ENCODE data around the gene TRAPPC3.

TRAPPC3 gene

DNA sequence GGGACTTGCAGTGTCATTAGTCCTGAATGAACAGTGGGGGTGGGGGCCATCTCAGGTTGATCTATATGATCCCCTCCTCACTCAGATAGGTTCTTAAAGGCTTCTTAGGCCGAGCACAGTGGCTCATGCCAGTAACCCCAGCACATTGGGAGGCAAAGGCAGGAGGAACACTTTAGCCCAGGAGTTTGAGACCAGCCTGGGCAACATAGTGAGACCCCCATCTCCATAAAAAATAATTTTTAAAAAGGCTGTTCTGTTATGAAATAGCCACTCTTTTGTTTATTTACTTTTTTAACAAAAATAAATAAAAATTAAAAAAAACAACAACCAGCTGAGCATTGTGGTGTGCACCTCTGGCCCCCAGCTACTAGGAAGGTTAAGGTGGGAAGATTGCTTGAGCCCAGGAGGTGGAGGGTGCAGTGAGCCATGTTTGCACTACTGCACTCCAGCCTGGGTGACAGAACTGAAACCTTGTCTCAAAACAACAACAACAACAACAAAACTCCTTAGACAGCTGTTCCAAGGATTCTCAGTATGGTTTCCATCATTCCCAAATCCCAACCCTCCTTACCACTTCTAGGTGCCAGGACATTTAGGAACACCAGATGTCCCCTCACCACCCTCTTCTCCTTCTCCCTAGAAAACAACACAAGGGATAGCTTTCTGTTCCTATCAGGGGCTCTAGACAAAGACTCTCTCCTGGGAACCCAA lies 2.0 kb upstream of the TRAPPC3 start:
- no peak for DNase-seq

DNA sequence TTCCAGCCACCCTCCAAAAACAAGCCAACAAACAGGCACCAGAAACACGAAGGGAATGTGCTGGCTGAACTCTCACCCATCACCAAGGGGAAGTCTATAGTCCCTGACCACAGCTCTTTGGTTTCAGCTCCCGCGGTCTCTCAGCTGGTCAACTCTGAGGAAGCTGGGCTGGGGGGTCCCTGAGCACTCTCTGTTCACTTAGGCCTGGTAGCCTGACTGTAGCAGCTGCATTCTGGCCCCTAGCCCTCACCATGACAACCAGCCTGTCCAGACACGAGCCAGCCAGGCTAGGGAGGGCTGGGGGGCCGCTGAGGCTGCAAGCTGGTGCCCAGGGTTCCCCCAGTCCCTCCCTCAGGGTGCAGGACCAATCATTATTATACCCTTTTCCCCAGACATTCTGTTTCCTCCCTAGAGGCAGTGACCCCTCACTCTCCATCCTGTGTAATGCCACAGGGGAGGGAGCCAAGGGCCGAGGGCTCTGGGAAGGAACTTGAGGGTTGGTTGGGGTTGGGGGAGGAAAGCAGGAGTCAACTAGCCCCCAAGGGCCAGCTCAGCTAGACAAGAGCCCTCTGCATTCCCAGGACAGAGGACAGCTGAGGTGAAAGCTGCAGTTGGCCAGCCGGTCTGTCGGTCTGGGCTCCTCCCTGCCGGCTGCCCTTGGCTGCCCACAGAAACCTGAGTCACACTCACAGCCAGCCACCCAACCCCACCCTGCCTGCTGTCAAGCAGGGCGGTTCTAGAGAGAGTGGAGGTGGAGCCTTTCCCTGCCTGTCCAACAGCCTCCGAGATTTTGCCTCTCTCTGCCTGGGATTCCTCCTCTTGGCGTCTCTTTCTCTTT lies 1.2 kb upstream of the TRAPPC3 start:
- peak; percentile 92 for DNase-seq

DNA sequence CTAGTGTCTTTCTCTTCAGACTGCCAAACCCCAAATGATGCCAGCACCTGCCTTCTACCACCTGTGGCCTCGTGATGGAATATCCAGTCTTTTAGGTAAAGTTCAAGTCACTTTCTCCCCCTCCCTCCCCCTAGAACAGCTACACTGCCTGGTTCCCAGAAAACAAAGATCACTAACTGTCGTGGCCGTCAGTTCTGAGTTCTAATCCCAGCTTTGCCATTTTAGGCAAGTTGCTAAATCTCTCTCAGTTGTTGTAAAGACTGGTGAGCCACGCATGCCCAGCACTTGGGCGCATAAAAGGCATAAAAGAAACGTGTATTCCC lies 648 bp upstream of the TRAPPC3 start:
- DNase-seq, result no peak

DNA sequence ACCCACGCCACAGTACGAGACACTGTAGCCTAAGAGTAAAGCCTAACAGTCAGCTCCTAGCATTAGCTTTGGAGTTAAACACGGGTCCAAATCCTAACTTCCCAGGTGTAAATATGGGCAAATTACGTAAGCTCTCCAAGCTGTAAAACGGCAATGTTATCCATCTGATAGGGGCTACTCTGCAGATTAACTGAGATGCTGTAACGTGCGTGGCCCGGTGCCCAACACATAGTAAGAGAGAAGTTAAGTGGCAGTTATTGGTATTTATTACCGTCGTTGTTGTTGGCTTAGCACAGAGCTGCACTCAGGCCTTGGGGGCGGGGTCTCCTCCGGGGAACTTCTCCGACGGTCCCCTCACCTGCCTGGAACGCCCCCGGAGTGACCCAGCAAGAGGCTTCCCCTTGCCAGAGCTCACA lies 457 bp downstream of the TRAPPC3 start:
- no peak for DNase-seq

DNA sequence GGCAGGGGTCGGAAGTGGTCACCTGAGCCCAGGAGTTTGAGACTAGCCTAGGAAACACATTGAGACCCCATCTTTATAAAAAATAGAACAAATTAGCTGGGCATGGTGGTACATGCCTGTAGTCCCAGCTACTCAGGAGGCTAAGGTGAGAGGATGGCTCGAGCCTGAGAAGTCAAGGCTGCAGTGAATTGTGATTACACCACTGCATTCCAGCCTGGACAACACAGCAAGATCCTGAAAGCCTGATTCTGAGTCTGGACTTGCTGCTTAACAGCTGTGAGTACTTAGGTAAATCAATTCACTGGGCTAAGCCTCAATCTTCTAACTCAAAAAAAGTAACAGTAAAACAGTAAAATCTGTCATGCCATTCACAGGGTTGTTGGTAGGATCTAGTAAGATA lies 4.9 kb downstream of the TRAPPC3 start:
- DNase-seq, result no peak

DNA sequence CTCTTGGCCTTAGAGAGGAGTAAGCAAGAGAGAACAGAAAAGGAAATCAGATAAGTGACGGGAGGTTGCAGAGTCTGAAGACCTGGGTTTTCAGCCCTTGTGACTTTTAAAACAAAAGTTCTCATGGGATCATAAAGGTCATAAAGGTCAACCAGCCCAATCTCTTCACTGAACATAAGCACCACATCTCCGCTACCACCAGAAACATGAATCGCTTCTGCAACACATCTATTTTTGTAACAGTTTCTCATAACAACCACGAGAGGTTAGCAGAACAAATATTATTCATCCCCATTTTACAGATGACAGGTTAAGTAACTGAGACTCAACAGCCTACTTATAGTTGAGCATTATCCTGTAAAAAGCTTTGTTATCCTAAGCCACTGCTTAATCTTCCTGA lies 5.9 kb downstream of the TRAPPC3 start:
- no peak for DNase-seq

DNA sequence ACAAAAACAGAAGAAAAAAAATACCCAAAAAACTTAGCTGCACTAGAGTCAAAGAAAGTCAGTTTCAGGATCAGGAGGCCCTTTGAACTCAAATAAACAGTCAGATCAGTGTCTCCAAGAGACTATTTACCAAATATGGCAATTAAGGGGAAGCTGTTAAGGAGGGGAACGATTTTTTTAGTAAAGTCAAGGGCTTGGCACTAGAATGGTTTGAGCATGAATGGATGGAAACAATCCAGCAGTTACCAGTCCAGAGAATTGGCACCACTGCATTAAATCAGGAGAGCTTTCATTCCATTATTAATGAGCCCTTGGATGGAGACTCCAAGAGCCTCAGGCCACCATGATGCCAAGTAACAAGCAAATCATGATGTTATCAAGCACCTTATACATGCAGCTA lies 7.2 kb downstream of the TRAPPC3 start:
- DNase-seq, result no peak

- DNase-seq, result no peak
Observed at GRCh38 chr1:36139521-36139920, 9.8 kb downstream of the TRAPPC3 start.

- no peak for DNase-seq
Observed at GRCh38 chr1:36137776-36138175, 11.5 kb downstream of the TRAPPC3 start.

- no peak for DNase-seq
Observed at GRCh38 chr1:36137226-36137625, 12.1 kb downstream of the TRAPPC3 start.

DNA sequence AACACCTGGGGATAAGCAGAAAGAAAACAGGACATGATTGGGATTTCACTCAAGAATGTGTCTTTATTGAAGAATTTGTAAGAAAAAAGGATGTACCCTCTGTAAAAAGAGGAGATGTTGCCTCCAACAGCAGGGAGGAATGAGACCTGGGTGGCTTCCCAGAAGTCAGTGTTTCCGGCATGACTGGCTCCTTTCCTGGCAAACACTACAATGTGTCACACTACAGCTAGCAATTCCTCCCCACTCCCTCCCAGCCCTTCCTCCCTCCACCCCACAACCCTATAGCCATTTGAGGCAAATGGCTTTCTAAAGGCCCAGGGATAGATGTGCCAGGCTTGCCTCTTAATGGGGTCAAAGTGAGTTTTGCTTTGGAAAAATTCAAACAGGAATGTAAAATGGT lies 12.8 kb downstream of the TRAPPC3 start:
- peak; percentile 89 for DNase-seq

GRCh38 chr1:36135796-36136195 lies 13.5 kb downstream of the TRAPPC3 start:
- no peak for DNase-seq

DNA sequence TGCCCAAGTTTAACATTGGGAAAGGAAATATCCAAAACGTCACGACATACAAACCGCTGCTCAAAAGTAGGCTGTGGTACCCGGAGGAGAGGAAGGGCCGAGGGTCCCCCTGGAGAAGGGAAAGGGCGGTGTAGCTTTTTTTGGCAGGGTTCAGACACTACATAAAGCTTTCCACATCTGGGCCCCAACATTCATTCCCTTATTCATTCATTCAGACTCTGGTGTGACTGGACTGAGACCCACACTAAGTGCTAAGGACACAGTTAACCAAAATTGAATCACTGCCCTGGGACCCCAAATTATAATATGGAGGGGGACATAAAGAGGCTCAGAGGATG lies 14.0 kb downstream of the TRAPPC3 start:
- no peak for DNase-seq

- DNase-seq, result peak; percentile 74
Observed at GRCh38 chr1:36134505-36135329, 14.6 kb downstream of the TRAPPC3 start.

DNA sequence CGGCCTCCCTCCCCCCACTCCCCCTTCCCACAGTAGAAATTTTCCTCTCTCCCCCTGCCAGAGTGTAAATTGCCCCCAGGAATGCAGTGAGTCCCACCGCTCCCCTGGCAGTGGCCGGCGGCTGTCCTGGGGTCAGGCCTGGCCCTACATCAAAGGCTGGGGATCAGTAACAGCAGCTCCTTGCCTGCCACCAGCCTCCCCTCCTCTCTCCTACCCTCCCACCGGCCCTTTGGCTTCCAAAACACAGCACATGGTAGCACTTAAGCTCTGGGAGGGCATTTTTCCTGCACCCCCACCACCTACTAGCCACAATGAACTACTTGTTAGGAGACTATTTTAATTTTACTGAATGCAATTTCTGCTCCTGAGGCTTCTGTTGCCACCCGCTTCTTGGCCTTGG lies 15.3 kb downstream of the TRAPPC3 start:
- DNase-seq, result no peak

DNA sequence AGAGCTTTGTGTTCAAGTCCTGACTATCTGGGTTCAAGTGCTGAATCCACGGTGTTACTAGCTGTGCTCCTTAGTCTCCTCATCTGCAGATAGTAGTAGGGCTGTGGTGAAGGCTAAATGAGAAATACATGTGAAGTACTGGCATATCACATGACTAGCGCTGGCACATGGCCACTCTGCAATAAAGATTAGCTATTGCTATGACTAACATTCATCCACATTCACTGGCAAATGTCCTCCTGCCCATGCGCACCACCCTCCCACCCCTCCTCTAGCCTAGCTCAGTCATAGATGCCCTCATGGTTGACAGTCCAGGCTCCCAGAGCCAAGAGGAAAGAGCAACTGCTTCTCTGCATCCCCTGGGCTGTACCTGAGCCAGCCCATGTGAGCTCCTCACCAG lies 15.8 kb downstream of the TRAPPC3 start:
- DNase-seq, result peak; percentile 96

DNA sequence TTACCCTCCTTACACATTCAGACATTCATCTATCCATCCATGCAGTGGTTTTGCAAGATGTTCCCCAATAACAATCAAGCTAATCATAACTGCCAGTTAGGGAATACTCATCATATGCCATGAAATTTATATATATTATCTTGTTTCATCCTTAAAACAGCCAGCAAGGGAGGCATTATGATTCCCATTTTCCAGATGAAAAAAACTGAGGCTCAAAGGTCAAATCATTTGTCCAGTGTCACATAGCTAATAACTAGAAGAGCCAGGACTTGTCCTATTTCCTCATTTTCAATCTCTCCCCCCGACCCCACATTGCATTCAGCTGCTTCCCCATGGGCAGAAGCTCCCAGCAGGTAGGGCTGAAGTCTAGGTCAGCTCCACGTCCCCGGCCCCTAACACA lies 17.3 kb downstream of the TRAPPC3 start:
- no peak for DNase-seq

GRCh38 chr1:36128905-36129206 lies 20.4 kb downstream of the TRAPPC3 start:
- DNase-seq, result no peak

DNA sequence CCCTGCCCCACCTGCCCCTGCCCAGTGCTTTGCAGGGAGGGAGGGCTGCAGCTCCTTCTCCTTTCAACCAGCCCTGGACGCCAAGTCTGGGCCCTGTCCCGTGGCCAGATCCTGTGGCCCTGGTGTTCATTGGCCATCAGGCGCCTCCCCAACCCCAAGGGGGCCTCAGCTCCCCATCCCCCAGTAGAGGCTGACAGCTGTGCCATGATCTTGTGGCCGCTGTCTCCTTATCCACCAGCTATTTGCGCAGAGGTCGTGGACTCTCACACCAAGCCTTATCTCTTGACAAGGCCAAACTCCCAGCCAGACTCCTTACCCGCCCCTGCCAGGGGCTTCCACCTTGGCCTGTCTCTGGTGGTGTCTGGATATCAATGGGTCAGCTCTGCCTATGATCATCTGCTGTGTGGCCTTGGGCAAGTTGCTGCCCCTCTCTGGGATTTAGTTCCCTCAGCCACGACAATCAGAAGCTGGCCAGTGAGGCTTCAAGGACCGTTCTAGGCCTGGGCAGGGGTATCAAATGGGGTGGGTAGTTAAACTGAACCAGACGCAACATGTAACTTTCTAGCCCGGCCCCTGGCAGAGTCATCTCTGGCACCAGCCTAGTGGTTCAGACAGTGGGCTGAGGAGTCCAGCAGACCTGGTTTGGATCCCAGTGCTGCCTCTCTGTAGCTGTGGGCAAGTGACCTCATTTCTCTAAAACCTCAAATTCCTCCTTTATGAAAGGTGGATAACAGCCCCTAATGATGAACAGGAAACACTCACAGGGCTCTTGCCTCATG lies 21.0 kb downstream of the TRAPPC3 start:
- peak; percentile 52 for DNase-seq

DNA sequence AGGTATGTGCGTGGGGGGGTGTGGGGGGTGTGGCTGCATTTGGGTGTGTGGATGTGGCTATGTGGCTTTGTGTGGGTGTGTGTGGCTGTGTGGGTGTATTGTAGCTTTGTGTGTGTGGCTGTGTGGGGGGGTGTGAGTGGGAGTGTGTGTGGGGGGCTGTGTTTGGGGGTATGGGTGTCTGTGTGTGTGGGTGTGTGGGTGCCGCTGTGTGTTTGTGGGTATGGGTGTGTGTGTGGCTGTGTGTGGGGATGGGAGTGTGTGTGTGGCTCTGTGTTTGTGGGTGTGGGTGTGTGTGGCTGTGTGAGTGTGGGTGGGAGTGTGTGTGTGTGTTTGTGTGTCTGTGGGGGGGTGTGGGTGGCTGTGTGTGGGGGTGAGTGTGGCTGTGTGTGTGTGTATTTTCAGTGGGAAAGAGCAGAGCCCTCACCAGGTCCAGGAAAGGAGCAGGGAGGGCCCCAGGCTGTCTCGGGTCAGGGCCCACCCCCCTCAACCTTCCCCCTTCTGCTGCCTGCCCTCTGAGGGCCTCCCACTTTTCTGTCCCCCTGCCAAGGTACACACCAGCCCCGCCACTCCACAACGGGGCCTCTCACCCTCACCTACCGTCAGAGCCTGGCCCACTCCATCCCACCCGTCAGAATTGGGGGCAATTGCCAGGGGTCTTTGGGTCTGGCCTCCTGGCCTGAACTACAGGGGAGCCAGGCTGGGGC lies 22.3 kb downstream of the TRAPPC3 start:
- DNase-seq, result no peak

- DNase-seq, result no peak
Observed at GRCh38 chr1:36126005-36126716, 23.1 kb downstream of the TRAPPC3 start.

Measured in fibroblast of skin of right quadriceps (primary cell).